Stimulated activated CD8-positive, alpha-beta memory T cell treated with anti-CD3 and anti-CD28 coated beads, Interleukin-15, amount 100 ng/mL, for 4 hours (primary cell): Measurements from ENCODE around the gene POLG2.
"Not testable (repeated sequence)": the region's sequence is repeated elsewhere in the genome, so short reads cannot be mapped to it uniquely, and the experiment has no call there.

ENCODE experiments used
- DNase-seq, 2 donors: peaks; one replicate each; pipeline ENCODE4 v3.0.0-alpha.2; 2020; ENCODE audit warnings: low read depth in 2 of 2

Gene POLG2

GRCh38 chr17:64439956-64440355, 56.9 kb downstream of the POLG2 start:
- no peak for DNase-seq

- DNase-seq: not testable (repeated sequence)
Observed at GRCh38 chr17:64439521-64439920, 57.3 kb downstream of the POLG2 start.

- no peak for DNase-seq
Observed at GRCh38 chr17:64437944-64438525, 58.8 kb downstream of the POLG2 start.

GRCh38 chr17:64431534-64431933, 65.3 kb downstream of the POLG2 start:
- no peak for DNase-seq

- not testable (repeated sequence) for DNase-seq
Observed at GRCh38 chr17:64430036-64430435, 66.8 kb downstream of the POLG2 start.

GRCh38 chr17:64428406-64428805, 68.4 kb downstream of the POLG2 start:
- no peak for DNase-seq
